Measurements from ENCODE around the gene HTRA1.

The HTRA1 gene

GRCh38 chr10:122519144-122519543, 57.8 kb downstream of the HTRA1 start:
- no peak for DNase-seq

- DNase-seq: peak in 1 of 4 experiments; percentile 13
Observed at GRCh38 chr10:122519873-122520272, 58.5 kb downstream of the HTRA1 start.

- no peak for DNase-seq
Observed at GRCh38 chr10:122521011-122521410, 59.7 kb downstream of the HTRA1 start.

- no peak for DNase-seq
Observed at GRCh38 chr10:122524811-122525210, 63.5 kb downstream of the HTRA1 start.

GRCh38 chr10:122525788-122526187, 64.4 kb downstream of the HTRA1 start:
- no peak for DNase-seq

GRCh38 chr10:122526892-122527291, 65.5 kb downstream of the HTRA1 start:
- DNase-seq: no peak

GRCh38 chr10:122530177-122530576, 68.8 kb downstream of the HTRA1 start:
- no peak for DNase-seq

GRCh38 chr10:122531261-122531660, 69.9 kb downstream of the HTRA1 start:
- no peak for DNase-seq

- DNase-seq: no peak
Observed at GRCh38 chr10:122531939-122532338, 70.6 kb downstream of the HTRA1 start.

GRCh38 chr10:122532601-122533296, 71.4 kb downstream of the HTRA1 start:
- no peak for DNase-seq

- DNase-seq: no peak
Observed at GRCh38 chr10:122537545-122537944, 76.2 kb downstream of the HTRA1 start.

GRCh38 chr10:122541541-122542002, 80.2 kb downstream of the HTRA1 start:
- peak; percentile 11 to 61 (median 28) for DNase-seq

GRCh38 chr10:122543676-122544445, 82.5 kb downstream of the HTRA1 start:
- peak in 2 of 4 experiments; percentile 27 to 28 for DNase-seq

GRCh38 chr10:122544493-122544892, 83.1 kb downstream of the HTRA1 start:
- peak; percentile 19 to 53 (median 44) for DNase-seq

GRCh38 chr10:122546242-122546641, 84.9 kb downstream of the HTRA1 start:
- DNase-seq: no peak

- no peak for DNase-seq
Observed at GRCh38 chr10:122548407-122549085, 87.2 kb downstream of the HTRA1 start.

- no peak for DNase-seq
Observed at GRCh38 chr10:122549636-122550035, 88.3 kb downstream of the HTRA1 start.

GRCh38 chr10:122550427-122550826, 89.1 kb downstream of the HTRA1 start:
- DNase-seq: no peak

GRCh38 chr10:122550983-122551382, 89.6 kb downstream of the HTRA1 start:
- no peak for DNase-seq

GRCh38 chr10:122551450-122551849, 90.1 kb downstream of the HTRA1 start:
- DNase-seq: no peak

GRCh38 chr10:122553341-122553740, 92.0 kb downstream of the HTRA1 start:
- DNase-seq: no peak

GRCh38 chr10:122554131-122555036, 93.0 kb downstream of the HTRA1 start:
- DNase-seq: no peak
